ENCODE results near the gene ABTB1.

DNA sequence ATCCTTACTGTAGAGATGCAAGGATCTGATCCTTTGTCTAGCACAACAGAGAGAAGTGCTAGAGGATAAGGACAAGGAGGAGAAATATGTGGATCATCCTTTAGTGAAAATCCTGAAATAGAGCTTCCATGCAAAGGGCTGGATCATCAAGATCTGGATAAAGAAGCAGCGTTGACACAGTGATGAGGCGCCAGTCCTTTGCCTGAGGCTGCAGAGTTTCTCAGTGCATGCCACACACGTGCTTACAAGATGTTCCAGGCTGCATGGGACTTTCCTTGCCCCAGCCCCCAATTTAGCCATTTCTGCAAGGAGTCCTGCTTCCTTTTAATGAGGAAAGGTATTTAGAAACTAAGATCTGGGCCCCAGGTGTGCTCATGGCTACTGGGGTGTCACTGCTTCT lies 7.2 kb upstream of the ABTB1 start:
- TF ChIP-seq, protein P1, sequence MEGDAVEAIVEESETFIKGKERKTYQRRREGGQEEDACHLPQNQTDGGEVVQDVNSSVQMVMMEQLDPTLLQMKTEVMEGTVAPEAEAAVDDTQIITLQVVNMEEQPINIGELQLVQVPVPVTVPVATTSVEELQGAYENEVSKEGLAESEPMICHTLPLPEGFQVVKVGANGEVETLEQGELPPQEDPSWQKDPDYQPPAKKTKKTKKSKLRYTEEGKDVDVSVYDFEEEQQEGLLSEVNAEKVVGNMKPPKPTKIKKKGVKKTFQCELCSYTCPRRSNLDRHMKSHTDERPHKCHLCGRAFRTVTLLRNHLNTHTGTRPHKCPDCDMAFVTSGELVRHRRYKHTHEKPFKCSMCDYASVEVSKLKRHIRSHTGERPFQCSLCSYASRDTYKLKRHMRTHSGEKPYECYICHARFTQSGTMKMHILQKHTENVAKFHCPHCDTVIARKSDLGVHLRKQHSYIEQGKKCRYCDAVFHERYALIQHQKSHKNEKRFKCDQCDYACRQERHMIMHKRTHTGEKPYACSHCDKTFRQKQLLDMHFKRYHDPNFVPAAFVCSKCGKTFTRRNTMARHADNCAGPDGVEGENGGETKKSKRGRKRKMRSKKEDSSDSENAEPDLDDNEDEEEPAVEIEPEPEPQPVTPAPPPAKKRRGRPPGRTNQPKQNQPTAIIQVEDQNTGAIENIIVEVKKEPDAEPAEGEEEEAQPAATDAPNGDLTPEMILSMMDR (IDR thresholded peaks at IDR 0.05): no peak
- TF ChIP-seq EP300 (IDR thresholded peaks at IDR 0.05): no peak

Data from ovary (tissue), 3 donors.